Measurements from ENCODE around the gene INTS11.

INTS11 gene

GRCh38 chr1:1310476-1311053 lies 13.9 kb downstream of the INTS11 start:
- no peak for DNase-seq

- DNase-seq, result no peak
Measured at GRCh38 chr1:1310109-1310385, 14.4 kb downstream of the INTS11 start.

- peak; percentile 37 for DNase-seq
Measured at GRCh38 chr1:1309251-1310108, 15.0 kb downstream of the INTS11 start.

- DNase-seq, result no peak
Measured at GRCh38 chr1:1308756-1309250, 15.7 kb downstream of the INTS11 start.

DNA sequence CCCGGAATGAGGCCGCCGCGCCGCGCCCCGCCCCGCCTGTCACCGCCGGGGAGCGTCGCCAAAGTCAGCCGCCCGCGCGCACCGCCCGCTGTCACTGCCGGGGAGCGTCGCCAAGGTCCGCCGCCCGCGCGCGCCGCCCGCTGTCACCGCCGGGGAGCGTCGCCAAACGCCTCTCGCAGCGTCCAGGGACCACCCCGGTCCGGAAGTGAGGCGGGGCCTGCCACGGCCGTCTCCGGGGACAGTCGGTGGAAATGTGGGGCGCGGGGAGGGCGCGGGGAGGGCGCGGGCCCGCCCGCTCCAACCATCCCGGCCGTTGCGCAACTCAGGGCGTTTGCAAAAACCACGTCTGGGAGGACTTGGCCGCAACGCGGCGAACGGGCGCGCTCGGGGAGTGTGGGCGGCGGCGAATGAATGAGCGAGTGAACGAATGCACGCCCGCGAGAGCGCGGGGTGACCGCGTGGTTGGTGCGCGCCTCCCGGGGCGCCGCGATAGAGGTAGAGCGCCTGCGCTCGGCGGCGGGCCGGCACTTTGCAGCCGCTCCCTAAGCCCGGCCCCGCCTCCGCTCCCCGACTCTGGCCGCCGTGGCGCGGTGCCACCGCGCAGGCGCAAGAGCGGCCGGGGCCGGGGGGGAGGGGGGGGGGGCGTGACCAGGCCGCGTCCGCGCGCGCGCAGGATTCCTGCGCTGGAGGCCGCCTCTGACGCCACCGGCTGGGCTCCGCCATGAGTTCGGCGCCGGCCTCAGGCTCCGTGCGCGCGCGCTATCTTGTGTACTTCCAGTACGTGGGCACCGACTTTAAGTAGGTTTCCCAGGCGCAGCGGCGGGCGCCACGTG lies 16.3 kb downstream of the INTS11 start, which contains the start of the genes ACAP3 and PUSL1:
Gene ACAP3, minus strand, starts transcription at position 8 of the 833 bp plus-strand sequence. CDS start 115 bp downstream, outside the sequence.
Gene PUSL1, plus strand, starts transcription at position 675 of the 833 bp plus-strand sequence. Its CDS starts 47 bp downstream, at position 722.
- DNase-seq, result peak; percentile 89

- DNase-seq, result no peak
Measured at GRCh38 chr1:1307261-1307922, 17.1 kb downstream of the INTS11 start.

- no peak for DNase-seq
Measured at GRCh38 chr1:1306661-1307260, 17.7 kb downstream of the INTS11 start.

DNA sequence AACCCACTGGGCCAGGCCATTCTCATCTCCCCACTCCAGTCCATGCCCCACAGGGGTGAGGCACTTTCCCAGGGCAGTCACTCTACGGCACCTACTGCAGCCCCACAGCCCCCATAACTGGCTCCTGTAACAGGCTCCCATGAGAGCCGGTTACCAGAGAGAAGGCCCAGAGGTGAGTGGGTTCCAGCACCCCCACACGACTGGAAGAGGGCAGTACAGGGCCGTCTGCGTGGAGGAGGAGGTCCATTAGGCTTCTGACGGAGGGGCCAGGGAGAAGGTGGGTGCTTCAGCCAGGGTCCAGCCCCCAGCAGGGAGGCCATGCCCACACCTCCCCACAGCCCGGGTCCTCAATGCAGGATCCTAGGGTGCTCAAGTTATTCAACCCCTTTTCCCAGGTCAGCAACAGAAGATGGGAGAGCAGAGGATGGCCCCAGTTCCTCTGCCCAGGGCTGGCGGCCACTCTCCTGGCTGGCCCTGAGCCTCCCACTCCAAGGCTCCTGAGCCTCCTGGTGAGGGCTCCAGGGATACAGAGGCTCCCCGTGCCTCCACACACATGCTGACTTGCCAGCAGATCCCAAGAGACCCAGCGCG lies 18.3 kb downstream of the INTS11 start:
- no peak for DNase-seq

GRCh38 chr1:1305300-1306069 lies 19.0 kb downstream of the INTS11 start:
- DNase-seq, result peak; percentile 70

GRCh38 chr1:1304331-1305299 lies 19.8 kb downstream of the INTS11 start:
- DNase-seq, result peak; percentile 92

GRCh38 chr1:1303736-1304135 lies 20.7 kb downstream of the INTS11 start:
- no peak for DNase-seq

GRCh38 chr1:1302951-1303509 lies 21.4 kb downstream of the INTS11 start:
- DNase-seq, result no peak

GRCh38 chr1:1302006-1302430 lies 22.4 kb downstream of the INTS11 start:
- DNase-seq, result no peak

DNA sequence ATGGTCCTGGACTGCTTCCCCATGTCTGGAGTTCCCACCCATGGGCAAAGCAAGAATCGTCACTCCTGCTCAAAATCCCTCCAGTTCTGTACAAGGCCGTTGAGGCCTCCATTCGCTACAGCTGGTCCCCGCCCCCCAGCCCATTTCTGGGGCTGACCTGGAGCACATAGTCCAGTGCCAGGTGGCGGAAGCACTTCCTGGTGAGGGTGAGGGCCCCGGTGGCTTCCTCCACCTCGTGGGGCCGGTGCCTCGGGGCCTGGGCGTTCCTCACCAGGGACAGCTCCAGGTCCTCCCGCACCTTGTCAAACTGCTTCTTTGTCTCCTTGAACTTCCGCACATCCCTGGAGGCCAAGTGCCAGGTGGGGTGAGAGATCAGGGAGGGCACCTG lies 24.1 kb downstream of the INTS11 start:
- no peak for DNase-seq

- no peak for DNase-seq
Measured at GRCh38 chr1:1299686-1300351, 24.6 kb downstream of the INTS11 start.

- no peak for DNase-seq
Measured at GRCh38 chr1:1298861-1299685, 25.4 kb downstream of the INTS11 start.

DNA sequence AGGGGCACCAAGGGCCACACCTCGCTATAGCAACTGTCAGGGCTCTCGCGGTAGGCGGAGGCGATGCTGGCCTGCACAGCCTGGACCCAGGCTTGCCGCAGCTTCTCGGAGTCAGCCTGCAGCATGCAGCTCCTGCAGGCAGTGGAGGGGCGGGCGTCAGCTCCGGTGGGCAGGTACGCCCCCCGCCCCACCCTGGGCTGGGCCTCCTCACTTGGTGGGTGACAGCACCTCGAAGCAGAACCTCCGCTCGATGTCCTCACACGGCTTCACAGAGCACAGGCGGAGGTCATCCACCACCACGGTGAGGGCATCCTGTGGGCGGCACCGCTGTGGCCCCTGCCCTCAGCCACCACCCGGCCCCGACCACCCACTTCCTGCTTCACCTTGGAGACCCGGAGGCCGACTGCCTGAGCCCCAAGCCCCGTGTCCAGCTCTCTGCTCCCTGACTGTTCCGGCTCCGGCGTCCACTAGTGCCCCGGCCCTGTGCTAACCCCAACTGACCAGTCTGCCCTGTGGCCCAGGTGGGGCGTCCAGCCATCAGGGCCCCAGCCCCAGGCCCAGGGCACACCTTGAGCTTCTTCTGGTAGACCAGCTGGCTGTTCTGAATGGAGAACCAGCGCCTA lies 26.5 kb downstream of the INTS11 start:
- no peak for DNase-seq
